Ramos (cell line): Measurements from ENCODE around the gene NCAM1.

Source experiments
- in situ Hi-C: fragments of 300-500 bp; cut with MboI; formaldehyde crosslinking; loops from one replicate; pipeline ENCODE4 v1.14.3; 2022; ENCODE audit warnings: low sequenced_read_pairs; ENCODE audit not compliant: unreplicated experiment

NCAM1 gene

GRCh38 chr11:113121746-113122145 is 160.5 kb downstream of the NCAM1 start:
- in situ Hi-C loops, result no loop called here

DNA sequence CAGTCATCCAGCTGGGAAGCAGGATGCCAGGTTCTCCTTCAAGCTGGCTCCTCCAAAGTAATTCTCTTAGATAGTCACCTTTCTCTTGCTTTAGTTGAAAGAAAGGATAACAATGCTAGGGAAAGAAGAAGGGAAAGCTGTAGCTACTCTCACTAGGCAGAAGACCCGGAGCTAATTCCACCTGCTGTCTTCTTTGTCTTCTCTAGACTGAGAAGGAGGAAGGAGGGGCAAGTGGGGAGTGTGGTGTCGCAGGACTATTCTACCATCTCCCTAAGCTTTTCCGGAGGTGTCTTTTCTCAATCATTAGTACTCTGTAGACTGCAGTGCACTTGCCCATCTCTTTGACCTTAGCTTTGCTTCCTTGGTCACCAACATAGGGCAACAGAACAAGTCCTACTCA is 162.8 kb downstream of the NCAM1 start:
- in situ Hi-C loops, result no loop called here

DNA sequence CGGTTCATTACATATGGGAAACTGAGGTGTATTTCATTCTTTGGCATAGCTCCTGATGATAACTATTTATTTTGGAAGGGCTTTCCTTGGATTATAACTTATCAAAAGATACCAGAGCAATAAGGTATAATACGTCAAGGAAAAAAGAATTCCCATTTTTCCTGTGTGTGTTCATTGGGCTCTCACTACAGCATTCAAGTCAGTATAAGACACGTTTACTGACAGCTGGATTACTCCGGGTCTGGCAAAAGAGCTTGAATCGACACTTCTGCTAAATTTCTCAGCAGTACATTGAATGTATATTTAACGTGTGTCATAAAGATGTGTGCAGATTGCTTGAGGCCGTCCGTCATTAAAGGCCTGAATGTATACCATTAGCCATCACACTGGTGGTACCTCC is 163.4 kb downstream of the NCAM1 start:
- in situ Hi-C loops, result no loop called here

- in situ Hi-C loops, result no loop called here
Observed at GRCh38 chr11:113129261-113129992, 168.2 kb downstream of the NCAM1 start.

- in situ Hi-C loops, result no loop called here
Observed at GRCh38 chr11:113131036-113131775, 170.0 kb downstream of the NCAM1 start.

GRCh38 chr11:113133071-113133470 is 171.9 kb downstream of the NCAM1 start:
- in situ Hi-C loops, result no loop called here

GRCh38 chr11:113134626-113135025 is 173.4 kb downstream of the NCAM1 start:
- in situ Hi-C loops, result no loop called here

GRCh38 chr11:113137713-113138529 is 176.7 kb downstream of the NCAM1 start:
- in situ Hi-C loops, result no loop called here

- in situ Hi-C loops, result no loop called here
Observed at GRCh38 chr11:113138731-113139130, 177.5 kb downstream of the NCAM1 start.

DNA sequence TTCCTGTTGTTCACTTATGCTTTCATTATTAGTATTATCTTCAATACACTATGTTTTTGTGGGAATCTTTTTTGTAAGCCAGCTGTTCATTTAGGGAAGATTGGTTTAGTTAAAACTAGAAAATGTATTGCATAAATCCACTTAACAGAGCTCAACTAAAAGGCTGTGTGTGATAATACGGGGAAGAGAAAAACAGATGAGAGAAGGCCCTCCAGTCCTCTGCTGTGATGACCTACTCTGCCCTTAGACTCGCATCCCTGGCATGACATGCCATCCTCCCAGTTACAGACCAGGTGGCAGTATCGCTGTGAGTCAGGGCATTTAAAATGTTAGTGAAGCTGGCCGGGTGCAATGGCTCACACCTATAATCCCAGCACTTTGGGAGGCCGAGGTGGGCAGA is 179.8 kb downstream of the NCAM1 start:
- in situ Hi-C loops, result no loop called here

- in situ Hi-C loops, result no loop called here
Observed at GRCh38 chr11:113142508-113142907, 181.3 kb downstream of the NCAM1 start.

DNA sequence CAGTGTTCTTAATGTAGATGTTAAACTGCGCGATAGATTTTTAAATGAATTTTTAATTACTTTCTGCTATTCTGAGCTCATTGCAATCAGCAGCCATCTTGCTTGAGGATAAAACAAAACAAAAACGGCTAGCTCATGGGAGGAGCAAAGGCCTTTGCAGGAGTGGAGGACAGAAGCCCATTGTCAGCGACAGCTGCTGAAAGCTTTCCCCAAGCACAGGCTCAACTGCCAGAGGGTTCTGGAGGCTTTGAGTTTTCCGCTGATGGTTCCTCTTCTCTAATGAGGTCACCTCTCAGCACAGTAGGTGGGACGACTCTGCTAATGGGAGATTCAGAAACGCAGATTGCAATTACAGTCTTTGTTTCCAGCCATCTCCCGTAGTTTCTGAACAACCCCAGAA is 186.0 kb downstream of the NCAM1 start:
- in situ Hi-C loops, result no loop called here

GRCh38 chr11:113148076-113148475 is 186.9 kb downstream of the NCAM1 start:
- in situ Hi-C loops, result no loop called here

DNA sequence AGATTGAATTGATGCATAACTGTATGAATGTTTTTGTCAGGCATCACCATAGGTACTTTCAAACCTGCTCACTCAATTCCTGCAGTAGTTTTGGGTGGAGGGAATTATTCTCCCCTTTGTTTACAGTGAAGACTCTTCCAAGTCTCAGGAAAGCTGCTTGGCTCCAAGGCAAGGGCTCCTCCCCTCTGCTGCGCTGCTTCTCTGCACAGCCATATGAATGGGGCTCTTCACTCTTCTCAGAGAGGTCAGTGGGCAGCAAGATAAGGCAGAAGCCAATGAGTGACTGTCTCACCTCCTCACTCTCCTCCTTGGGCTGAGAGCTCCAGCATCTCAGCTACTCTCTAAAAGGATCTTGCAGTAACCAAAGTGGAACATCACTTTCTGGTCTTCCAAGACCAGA is 187.4 kb downstream of the NCAM1 start:
- in situ Hi-C loops, result no loop called here

GRCh38 chr11:113151521-113151920 is 190.3 kb downstream of the NCAM1 start:
- in situ Hi-C loops, result no loop called here

DNA sequence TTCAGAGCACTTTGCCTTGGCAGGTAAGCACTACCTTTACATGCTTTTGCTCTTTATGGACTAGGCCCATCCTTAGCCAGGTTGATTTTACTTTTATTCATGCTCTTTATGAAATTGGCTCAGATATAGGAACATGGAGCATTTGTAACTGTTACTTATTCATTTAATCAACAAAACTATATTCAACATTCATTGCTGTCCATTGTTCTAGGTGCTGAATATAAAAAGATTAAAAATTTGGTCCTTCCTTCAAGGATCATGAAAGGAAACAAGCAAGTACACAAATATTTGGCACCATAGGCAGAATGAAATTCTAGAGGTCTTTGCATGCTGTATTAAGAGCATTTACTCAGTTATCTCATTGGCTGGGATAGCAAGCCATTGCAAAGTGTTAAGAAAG is 191.3 kb downstream of the NCAM1 start:
- in situ Hi-C loops, result no loop called here

GRCh38 chr11:113153847-113154246 is 192.6 kb downstream of the NCAM1 start:
- in situ Hi-C loops, result no loop called here

DNA sequence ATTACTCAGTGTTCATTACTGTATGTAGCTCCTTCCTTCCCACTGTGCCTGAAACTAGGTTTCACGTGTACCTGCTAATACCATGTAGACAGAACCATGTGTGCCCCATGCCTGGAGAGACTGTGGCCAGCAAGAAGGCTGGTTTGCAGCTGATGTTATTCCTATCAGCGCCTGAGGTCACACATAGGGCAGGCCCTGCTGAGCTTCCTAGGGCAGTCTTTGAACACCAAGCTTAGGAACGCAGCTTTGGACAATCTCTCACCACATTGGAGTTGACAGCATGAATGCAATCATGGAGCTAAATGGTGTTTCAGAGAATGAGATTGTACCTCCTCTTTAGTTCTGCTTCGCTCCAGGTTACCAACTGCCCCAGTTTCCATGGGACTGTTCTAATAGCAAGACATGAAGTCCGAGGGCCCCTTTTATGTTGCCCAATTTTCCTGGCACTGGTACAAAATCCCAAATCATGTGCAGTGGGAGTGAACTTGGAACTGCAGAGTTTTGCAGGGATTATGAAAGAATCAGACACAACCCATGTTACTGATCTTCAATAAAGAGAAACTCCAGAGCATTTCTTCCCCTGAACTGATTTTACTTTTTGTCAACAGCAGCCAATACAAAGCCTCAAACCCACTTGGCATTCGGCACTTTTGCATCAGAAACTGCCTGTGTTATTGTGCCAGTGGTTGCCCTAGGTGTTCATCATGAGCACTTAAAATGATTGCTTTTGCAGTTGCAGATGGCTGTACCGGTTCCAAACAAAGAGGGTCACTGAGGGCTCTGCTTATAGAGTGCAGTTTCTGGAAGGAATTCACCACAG is 199.0 kb downstream of the NCAM1 start:
- in situ Hi-C loops, result no loop called here

DNA sequence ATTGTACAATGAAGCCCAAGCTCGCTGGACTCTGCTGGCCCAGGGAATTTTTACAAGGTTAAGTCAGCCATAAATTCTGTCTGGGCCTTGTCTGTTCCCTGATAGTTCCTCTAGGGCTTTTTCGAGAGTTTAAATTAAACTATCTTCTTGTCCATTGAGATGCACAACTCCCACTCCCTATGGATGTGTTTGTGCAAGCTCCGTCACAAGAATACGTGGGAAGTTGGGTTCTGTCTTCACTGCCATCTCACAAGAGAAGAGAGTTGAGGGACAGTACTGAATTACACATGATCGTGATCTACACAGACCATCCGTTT is 199.5 kb downstream of the NCAM1 start:
- in situ Hi-C loops, result no loop called here
